GM10248 (cell line): ENCODE results near the gene TFDP2.
A peak's percentile ranks its signal among the peaks of the same experiment; 100 is the strongest.
"Not testable (repeated sequence)": the region's sequence is repeated elsewhere in the genome, so short reads cannot be mapped to it uniquely, and the experiment has no call there.

Source experiments
- CTCF ChIA-PET: fragments of 300-600 bp; sonication (Branson Sonifier 250); formaldehyde crosslinking; extraction: SDS; loops from one replicate; lab custom pipeline; 2021; ENCODE audit warnings: antibody characterized with exemption; lab: Yijun Ruan, JAX
- POLR2A ChIA-PET: fragments of 350-650 bp; sonication (Branson Sonifier 250); formaldehyde crosslinking; extraction: SDS; loops from one replicate; lab custom pipeline; 2020; ENCODE audit warnings: antibody characterized with exemption; lab: Yijun Ruan, JAX
- DNase-seq: peaks from one replicate; pipeline ENCODE4 v3.0.0; 2012; ENCODE audit errors: extremely low spot score
- TF ChIP-seq, protein P1 (sequence below): IDR thresholded peaks from 2 replicates; pipeline ENCODE4 v1.5.1; 2012; ENCODE audit warnings: mild to moderate bottlenecking, low read depth; ENCODE audit errors: extremely low read depth, missing control alignments, control extremely low read depth

Gene TFDP2

GRCh38 chr3:142007710-142008399 is 141.5 kb downstream of the TFDP2 start:
- no peak for DNase-seq
- CTCF ChIA-PET = no interaction called here
- POLR2A ChIA-PET = no interaction called here
- TF ChIP-seq, protein P1, sequence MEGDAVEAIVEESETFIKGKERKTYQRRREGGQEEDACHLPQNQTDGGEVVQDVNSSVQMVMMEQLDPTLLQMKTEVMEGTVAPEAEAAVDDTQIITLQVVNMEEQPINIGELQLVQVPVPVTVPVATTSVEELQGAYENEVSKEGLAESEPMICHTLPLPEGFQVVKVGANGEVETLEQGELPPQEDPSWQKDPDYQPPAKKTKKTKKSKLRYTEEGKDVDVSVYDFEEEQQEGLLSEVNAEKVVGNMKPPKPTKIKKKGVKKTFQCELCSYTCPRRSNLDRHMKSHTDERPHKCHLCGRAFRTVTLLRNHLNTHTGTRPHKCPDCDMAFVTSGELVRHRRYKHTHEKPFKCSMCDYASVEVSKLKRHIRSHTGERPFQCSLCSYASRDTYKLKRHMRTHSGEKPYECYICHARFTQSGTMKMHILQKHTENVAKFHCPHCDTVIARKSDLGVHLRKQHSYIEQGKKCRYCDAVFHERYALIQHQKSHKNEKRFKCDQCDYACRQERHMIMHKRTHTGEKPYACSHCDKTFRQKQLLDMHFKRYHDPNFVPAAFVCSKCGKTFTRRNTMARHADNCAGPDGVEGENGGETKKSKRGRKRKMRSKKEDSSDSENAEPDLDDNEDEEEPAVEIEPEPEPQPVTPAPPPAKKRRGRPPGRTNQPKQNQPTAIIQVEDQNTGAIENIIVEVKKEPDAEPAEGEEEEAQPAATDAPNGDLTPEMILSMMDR = no peak

- CTCF ChIA-PET = interaction anchor here (1.2 kb wide), 1 partner anchor 13 kb away, joined by 3 read pairs; no protein-coding TSS in a partner anchor
- POLR2A ChIA-PET, DNase-seq: not testable (repeated sequence)
These were observed 144.4 kb downstream of the TFDP2 start for GRCh38 chr3:142004957-142005356.

GRCh38 chr3:142004025-142004424 is 145.3 kb downstream of the TFDP2 start:
- TF ChIP-seq, protein P1 = no peak
- CTCF ChIA-PET = interaction anchor here (1.7 kb wide), 1 partner anchor 15 kb away, joined by 6 read pairs; no protein-coding TSS in a partner anchor
- POLR2A ChIA-PET = no interaction called here
- DNase-seq = no peak

GRCh38 chr3:142003291-142003690 is 146.1 kb downstream of the TFDP2 start:
- CTCF ChIA-PET = interaction anchor here (1.0 to 1.7 kb wide), 2 partner anchors 14 to 34 kb away, joined by 3 to 6 read pairs; no protein-coding TSS in a partner anchor
- POLR2A ChIA-PET = no interaction called here
- DNase-seq = no peak
- TF ChIP-seq, protein P1 = no peak

DNA sequence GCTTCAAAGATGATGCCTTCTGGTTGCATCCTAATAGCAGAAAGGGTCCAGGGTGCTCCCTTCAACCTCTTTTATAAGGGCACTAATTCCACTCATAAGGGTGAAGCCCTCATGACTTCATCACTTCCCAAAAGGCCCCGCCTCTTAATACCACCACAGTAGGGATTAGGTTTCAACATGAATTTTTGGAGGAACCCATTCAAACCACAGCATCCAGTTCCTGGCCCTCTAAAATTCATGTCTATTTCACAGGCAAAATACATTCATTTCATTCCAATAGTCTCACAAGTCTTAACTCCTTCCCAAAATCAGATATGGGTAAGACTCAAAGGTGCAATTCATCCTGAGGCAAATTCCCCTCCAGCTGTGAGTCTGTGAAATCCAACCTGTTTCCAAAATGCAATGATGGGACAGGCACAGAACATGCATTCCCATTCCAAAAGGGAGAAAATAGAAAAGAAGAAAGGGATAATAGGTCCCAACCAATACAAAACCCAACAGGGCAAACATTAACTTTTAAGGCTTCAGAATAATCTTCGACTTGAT is 148.9 kb downstream of the TFDP2 start:
- CTCF ChIA-PET = interaction anchor here (1.5 kb wide), 1 partner anchor 17 kb away, joined by 5 read pairs; no protein-coding TSS in a partner anchor
- no peak for DNase-seq
- TF ChIP-seq, protein P1 = no peak
- POLR2A ChIA-PET = no interaction called here

DNA sequence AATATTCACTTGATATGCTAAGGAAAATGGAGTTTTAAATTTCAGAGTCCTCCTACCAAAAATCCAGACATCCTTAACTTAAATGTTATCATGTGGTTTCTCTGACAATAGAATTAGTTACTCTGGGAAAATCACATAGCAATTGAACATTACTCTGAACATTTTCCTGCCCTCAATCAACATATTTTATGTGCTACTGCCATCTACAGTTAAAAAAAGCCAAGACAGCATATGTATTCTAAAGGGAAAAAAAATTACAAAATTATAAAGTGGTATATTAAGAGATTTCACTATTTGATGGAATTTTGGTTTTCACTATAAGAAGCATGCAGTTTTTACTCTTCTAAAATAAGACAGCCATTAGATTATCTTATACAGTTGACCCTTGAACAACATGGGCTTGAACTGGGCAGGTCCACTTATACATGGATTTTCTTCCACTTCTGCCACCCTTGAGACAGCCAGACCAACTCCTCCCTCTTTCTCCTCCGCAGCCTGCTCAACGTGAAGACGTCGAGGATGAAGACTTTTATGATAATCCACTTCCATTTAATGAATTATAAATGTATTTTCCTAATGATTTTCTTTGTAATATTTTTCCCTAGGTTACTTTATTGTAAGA is 150.6 kb downstream of the TFDP2 start:
- CTCF ChIA-PET = interaction anchor here (1.4 kb wide), 1 partner anchor 260 kb away, joined by 4 read pairs; no protein-coding TSS in a partner anchor
- DNase-seq = no peak
- TF ChIP-seq, protein P1 = peak; percentile 32
- POLR2A ChIA-PET = no interaction called here
